Measurements from ENCODE around the gene CDH5. TPM values are rescaled to one million over a fixed set of nuclear protein-coding genes. Genes with fewer than 3 reads are reported as not detected.

Gene CDH5
- total RNA-seq, 3 donors from 2014 or later, result 5.5 to 17.0 (median 10.2) TPM

- DNase-seq, result no peak
- H3K36me3 ChIP-seq (ENCODE audit: low read depth), result no peaks in the 10 kb centered on the region
- peaks cover 8% of the 10 kb centered on the region for H3K4me1 ChIP-seq (ENCODE audit: low read depth)
- intact Hi-C loops (cut with DNase I, micrococcal nuclease), result no loop called here
- no peak overlapping the region for H3K4me3 ChIP-seq
- no peak for TF ChIP-seq CTCF (IDR thresholded peaks at IDR 0.05)
- H3K9me3 ChIP-seq, result no peaks in the 10 kb centered on the region
- ATAC-seq, result no peak
Observed at GRCh38 chr16:66334853-66335574, 31.5 kb upstream of the CDH5 start.

DNA sequence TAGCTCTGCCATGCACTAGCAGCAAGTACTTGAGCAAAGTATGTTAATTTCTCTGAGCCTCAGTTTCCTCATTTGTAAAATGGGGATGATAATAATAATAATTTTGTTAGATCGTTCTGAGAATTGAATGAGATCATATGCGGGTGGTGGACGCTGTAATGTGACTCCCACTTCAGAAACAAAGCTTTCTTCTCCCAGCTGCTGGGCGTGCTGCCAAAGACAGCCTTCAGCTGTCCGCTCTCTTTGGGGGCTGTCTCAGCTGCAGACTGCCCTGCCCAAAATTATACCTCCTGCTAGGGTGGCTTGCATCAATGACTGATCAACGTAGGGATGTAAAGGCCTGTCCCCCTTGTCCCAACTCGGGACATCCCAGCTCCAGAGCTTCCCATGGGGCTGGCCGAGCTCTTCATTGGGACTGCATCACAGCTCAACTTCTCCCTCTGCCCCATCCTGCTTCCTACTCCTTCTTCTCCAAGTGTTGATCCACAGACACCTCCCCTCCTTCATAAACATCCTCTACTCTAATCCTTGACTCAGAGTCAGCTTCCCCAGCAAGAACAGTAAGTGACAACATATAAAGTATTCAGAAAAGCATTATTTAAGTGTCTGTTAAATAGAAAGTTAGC lies 30.7 kb upstream of the CDH5 start:
- H3K4me3 ChIP-seq, result no peak overlapping the region
- intact Hi-C loops (cut with DNase I, micrococcal nuclease), result no loop called here
- no peak for TF ChIP-seq CTCF (IDR thresholded peaks at IDR 0.05)
- no peaks in the 10 kb centered on the region for H3K9me3 ChIP-seq
- DNase-seq (peak in 1 of 3 donors; percentile 14), ATAC-seq (no peak)
- H3K36me3 ChIP-seq (ENCODE audit: low read depth), result no peaks in the 10 kb centered on the region
- peaks cover 8% of the 10 kb centered on the region for H3K4me1 ChIP-seq (ENCODE audit: low read depth)

- ATAC-seq (peak; percentile 79), DNase-seq (peak in 2 of 3 donors; percentile 24 to 41)
- H3K4me3 ChIP-seq, result no peak overlapping the region
- H3K4me1 ChIP-seq (ENCODE audit: low read depth), result peaks cover 8% of the 10 kb centered on the region
- intact Hi-C loops (cut with DNase I, micrococcal nuclease), result no loop called here
- H3K36me3 ChIP-seq (ENCODE audit: low read depth), result no peaks in the 10 kb centered on the region
- no peaks in the 10 kb centered on the region for H3K9me3 ChIP-seq
- TF ChIP-seq CTCF (IDR thresholded peaks at IDR 0.05), result no peak
Observed at GRCh38 chr16:66337463-66338188, 28.9 kb upstream of the CDH5 start.

DNA sequence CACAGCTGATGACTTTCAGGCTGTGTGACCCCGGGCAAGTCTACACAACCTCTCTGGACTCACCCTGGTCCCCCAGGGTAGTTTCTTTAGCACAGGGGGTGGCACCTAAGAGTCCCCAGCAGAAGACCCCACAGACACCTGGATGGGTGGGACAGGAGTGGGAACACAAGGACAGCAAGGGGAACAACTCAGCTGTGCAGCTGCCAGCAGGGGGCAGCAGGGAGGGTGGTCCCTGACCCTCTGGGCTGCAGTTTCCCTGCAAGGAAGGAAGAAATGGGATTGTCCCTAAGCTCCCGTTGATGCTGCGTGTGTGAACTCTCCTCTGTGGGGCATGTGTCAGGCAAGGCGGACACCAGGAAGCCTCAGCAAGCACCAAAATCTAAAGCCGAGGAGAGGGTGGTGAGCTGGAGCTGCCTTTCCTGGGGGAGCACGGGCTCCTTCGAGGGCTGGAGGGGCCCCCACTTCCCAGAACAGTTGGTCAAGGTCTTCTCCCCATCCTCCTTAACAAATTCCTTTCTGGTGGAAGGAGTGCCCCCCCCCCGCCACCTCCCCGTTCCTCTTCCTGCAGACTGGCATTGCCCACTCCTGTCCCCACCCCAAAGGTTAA lies 24.1 kb upstream of the CDH5 start:
- peaks cover 6% of the 10 kb centered on the region for H3K4me1 ChIP-seq (ENCODE audit: low read depth)
- intact Hi-C loops (cut with DNase I, micrococcal nuclease), result no loop called here
- ATAC-seq (no peak), DNase-seq (peak in 1 of 3 donors; percentile 27)
- TF ChIP-seq CTCF (IDR thresholded peaks at IDR 0.05), result peak; percentile 17
- H3K9me3 ChIP-seq, result no peaks in the 10 kb centered on the region
- no peaks in the 10 kb centered on the region for H3K36me3 ChIP-seq (ENCODE audit: low read depth)
- no peak overlapping the region for H3K4me3 ChIP-seq

DNA sequence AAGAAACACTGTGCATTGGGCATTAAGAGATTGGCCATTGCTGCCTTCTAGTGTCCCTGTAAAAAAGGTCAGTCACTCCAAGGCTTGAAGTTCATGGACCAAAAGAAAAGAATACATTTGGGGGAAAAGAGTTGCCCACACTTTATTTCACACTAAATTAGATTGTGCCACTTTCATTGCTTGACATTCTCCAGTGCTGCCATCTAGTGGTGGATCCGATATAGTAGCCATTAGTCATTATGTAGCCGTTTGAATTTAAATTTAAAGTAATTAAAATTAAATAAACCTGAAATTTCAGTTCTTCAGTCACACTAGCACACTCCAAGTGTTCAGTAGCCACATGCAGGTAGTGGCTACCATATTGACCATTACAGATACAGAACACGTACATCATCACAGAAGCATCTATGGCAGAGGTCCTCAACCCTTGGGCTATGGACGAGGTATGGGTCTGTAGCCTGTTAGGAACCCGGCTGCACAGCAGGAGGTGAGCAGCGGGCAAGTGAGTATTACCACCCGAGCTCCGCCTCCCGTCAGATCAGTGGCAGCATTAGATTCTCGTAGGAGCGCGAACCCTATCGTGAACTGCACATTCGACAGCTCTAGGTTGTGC lies 21.9 kb upstream of the CDH5 start:
- peak in 1 of 3 donors; percentile 80 for DNase-seq
- no peaks in the 10 kb centered on the region for H3K36me3 ChIP-seq (ENCODE audit: low read depth)
- H3K4me3 ChIP-seq, result no peak overlapping the region
- peak; percentile 49 for TF ChIP-seq CTCF (IDR thresholded peaks at IDR 0.05)
- ATAC-seq, result peak; percentile 49
- intact Hi-C loops (cut with DNase I, micrococcal nuclease), result no loop called here
- no peaks in the 10 kb centered on the region for H3K9me3 ChIP-seq
- no peaks in the 10 kb centered on the region for H3K4me1 ChIP-seq (ENCODE audit: low read depth)
